Panc1 (cell line): ENCODE data around the gene TBX19. TPM values are rescaled to one million over a fixed set of nuclear protein-coding genes. Genes with fewer than 3 reads are reported as not detected.

Experiments used
- ATAC-seq: fragments of 200-7000 bp; cut with Tn5 transposase; 2 replicates; pipeline ENCODE4 v1.9.1; 2020; ENCODE audit warnings: mild to moderate bottlenecking, moderate library complexity
- BruUV-seq: library from RNA; stranded (reverse); fragments of 400-500 nt; replicated peaks from 2 replicates; lab custom pipeline; 2021; lab: Mats Ljungman, UMichigan
- CTCF ChIA-PET: fragments of 300-600 bp; sonication (Branson Sonifier 250); formaldehyde crosslinking; loops from one replicate; lab custom pipeline; 2022; ENCODE audit warnings: antibody characterized with exemption; lab: Charles Lee
- POLR2A ChIA-PET: fragments of 300-600 bp; sonication (Branson Sonifier 250); formaldehyde crosslinking; loops from one replicate; lab custom pipeline; 2022; ENCODE audit warnings: antibody characterized with exemption; lab: Charles Lee
- DNase-seq: peaks from one replicate; pipeline ENCODE4 v3.0.0-alpha.2; 2010; ENCODE audit warnings: low read depth, low spot score
- H3K27ac ChIP-seq: 2 replicates; pipeline ENCODE4 v1.5.1; 2011; ENCODE audit warnings: mild to moderate bottlenecking, low read length, inconsistent platforms
- H3K27me3 ChIP-seq: fragments of 200-500 bp; sonication (Bioruptor generic); 2 replicates; pipeline ENCODE4 v1.6.0; 2014; ENCODE audit warnings: low read length, inconsistent platforms; ENCODE audit not compliant: control insufficient read depth, insufficient read depth
- H3K36me3 ChIP-seq: fragments of 200-500 bp; sonication (Bioruptor generic); 2 replicates; pipeline ENCODE4 v1.5.1; 2014; ENCODE audit warnings: inconsistent platforms, mild to moderate bottlenecking, low read length, moderate library complexity; ENCODE audit not compliant: control insufficient read depth, insufficient read depth
- H3K4me1 ChIP-seq: 2 replicates; pipeline ENCODE4 v1.5.1; 2011; ENCODE audit warnings: inconsistent platforms, mild to moderate bottlenecking, low read length, moderate library complexity; ENCODE audit not compliant: control insufficient read depth, insufficient read depth
- H3K4me3 ChIP-seq, 2 experiments: 2 replicates each; pipeline ENCODE4 v1.5.1; 2011 to 2012; ENCODE audit warnings: low read depth in 2 of 2, low read length in 2 of 2, mild to moderate bottlenecking in 2 of 2, inconsistent platforms in 1 of 2, moderate library complexity in 1 of 2
- H3K9me3 ChIP-seq: fragments of 200-500 bp; sonication (Bioruptor generic); 2 replicates; pipeline ENCODE4 v1.5.1; 2014; ENCODE audit warnings: low read depth, mild to moderate bottlenecking, inconsistent platforms, low read length, moderate library complexity; ENCODE audit not compliant: control insufficient read depth, insufficient read depth
- CTCF ChIP-seq: fragments of 450-650 bp; IDR thresholded peaks from 2 replicates; pipeline ENCODE4 v1.5.1; 2017; ENCODE audit warnings: mild to moderate bottlenecking
- POLR2AphosphoS5 ChIP-seq: IDR thresholded peaks from 2 replicates; pipeline ENCODE4 v1.6.1; 2012; ENCODE audit warnings: mild to moderate bottlenecking, low read depth, low read length, moderate library complexity
- SIN3A ChIP-seq: IDR thresholded peaks from 2 replicates; pipeline ENCODE4 v1.6.1; 2012; ENCODE audit warnings: low read depth, mild to moderate bottlenecking, low read length, moderate library complexity, borderline replicate concordance; ENCODE audit not compliant: insufficient read depth
- TCF7L2 ChIP-seq: IDR thresholded peaks from 2 replicates; pipeline ENCODE4 v1.6.1; 2011; ENCODE audit warnings: mild to moderate bottlenecking, low read depth, low read length, inconsistent platforms
- in situ Hi-C: cut with HindIII; loops from 2 replicates; pipeline ENCODE4 v1.10.0; 2016; ENCODE audit warnings: low sequenced_read_pairs, low pct_unique_long_range_greater_than_20kb
- intact Hi-C: fragments of 100-400 bp; cut with micrococcal nuclease; formaldehyde crosslinking; loops from one replicate; pipeline ENCODE4 v1.10.0; 2022; ENCODE audit not compliant: unreplicated experiment
- total RNA-seq: library from RNA; stranded (reverse); gene quantifications from one replicate; pipeline ENCODE4 v1.2.1, GENCODE V29; 2021; ENCODE audit not compliant: unreplicated experiment
- TF ChIP-seq, protein P1 (sequence below), 2 experiments: IDR thresholded peaks; 2 replicates each; pipeline ENCODE4 v1.6.1; 2011 to 2012; ENCODE audit warnings: low read depth in 2 of 2, control low read depth in 1 of 2, low read length in 1 of 2, mild to moderate bottlenecking in 1 of 2, moderate library complexity in 1 of 2; ENCODE audit not compliant: insufficient read depth in 1 of 2

The TBX19 gene
- total RNA-seq, 1 experiment from 2014 or later: 2.2 TPM

DNA sequence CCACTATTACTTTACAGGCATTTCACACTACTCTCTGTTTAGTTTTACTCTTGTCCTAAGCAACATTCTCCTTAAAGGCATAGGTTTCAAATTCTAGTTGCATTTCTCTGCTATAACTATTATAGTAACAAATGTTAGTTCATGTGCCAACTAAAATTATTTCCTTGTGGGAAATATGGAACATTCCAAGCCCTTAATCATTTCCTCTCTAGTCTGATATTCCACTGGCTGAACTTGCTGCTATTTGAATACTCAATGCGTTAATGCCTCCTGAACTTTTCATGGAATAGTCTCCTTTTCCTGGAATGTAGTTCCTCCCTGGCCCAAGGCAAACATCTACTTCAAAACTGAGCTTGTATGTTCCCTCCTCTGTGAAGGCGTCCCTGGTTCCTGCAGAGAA, 19.3 kb upstream of the TBX19 start:
- DNase-seq (no peak), ATAC-seq (no peak)
- Histone ChIP-seq H3K4me3 (no peak overlapping the region), H3K27ac (no peak overlapping the region), H3K36me3 (no peaks in the 10 kb centered on the region), H3K4me1 (no peaks in the 10 kb centered on the region), H3K27me3 (no peaks in the 10 kb centered on the region), H3K9me3 (peaks cover under 1% of the 10 kb centered on the region; the same call in 1 of the 2 replicates)
- no TSS peak for BruUV-seq
- in situ Hi-C loops (no loop called here), intact Hi-C loops (no loop called here)
- CTCF ChIA-PET: no interaction called here
- no peak for TF ChIP-seq POLR2AphosphoS5
- TF ChIP-seq, protein P1, sequence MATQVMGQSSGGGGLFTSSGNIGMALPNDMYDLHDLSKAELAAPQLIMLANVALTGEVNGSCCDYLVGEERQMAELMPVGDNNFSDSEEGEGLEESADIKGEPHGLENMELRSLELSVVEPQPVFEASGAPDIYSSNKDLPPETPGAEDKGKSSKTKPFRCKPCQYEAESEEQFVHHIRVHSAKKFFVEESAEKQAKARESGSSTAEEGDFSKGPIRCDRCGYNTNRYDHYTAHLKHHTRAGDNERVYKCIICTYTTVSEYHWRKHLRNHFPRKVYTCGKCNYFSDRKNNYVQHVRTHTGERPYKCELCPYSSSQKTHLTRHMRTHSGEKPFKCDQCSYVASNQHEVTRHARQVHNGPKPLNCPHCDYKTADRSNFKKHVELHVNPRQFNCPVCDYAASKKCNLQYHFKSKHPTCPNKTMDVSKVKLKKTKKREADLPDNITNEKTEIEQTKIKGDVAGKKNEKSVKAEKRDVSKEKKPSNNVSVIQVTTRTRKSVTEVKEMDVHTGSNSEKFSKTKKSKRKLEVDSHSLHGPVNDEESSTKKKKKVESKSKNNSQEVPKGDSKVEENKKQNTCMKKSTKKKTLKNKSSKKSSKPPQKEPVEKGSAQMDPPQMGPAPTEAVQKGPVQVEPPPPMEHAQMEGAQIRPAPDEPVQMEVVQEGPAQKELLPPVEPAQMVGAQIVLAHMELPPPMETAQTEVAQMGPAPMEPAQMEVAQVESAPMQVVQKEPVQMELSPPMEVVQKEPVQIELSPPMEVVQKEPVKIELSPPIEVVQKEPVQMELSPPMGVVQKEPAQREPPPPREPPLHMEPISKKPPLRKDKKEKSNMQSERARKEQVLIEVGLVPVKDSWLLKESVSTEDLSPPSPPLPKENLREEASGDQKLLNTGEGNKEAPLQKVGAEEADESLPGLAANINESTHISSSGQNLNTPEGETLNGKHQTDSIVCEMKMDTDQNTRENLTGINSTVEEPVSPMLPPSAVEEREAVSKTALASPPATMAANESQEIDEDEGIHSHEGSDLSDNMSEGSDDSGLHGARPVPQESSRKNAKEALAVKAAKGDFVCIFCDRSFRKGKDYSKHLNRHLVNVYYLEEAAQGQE (IDR thresholded peaks at IDR 0.05; ENCODE audit: insufficient read depth in 1 of 2, low read depth in 2 of 2, low read length in 1 of 2): no peak
- TF ChIP-seq TCF7L2: no peak
- TF ChIP-seq CTCF: no peak
- TF ChIP-seq SIN3A: no peak
- POLR2A ChIA-PET: no interaction called here

DNA sequence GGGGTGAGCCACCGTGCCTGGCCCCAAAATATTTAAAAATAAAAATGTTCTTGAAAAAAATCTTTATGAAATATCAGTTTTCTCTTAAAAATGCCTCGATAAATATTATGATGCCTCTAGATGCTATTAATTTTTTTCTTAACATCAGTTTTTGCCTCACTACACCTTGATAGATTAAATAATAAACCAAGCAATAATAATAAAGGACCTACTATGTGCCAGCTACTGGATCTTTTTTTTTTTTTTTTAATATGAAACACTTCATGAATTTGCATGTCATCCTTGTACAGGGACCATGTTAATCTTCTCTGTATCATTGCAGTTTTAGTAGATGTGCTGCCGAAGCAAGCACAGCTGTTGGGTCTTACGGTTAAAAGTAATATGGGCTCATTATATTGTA, 17.5 kb upstream of the TBX19 start:
- Histone ChIP-seq H3K27ac (no peak overlapping the region), H3K27me3 (no peaks in the 10 kb centered on the region), H3K36me3 (no peaks in the 10 kb centered on the region), H3K4me1 (no peaks in the 10 kb centered on the region), H3K4me3 (no peak overlapping the region), H3K9me3 (no peaks in the 10 kb centered on the region)
- no peak for DNase-seq
- BruUV-seq: no TSS peak
- intact Hi-C loops: no loop called here
- ATAC-seq: no peak
- POLR2A ChIA-PET: no interaction called here
- TF ChIP-seq CTCF (no peak), POLR2AphosphoS5 (no peak), TCF7L2 (no peak), SIN3A (no peak)
- TF ChIP-seq, protein P1 (IDR thresholded peaks at IDR 0.05; ENCODE audit: insufficient read depth in 1 of 2, low read depth in 2 of 2, low read length in 1 of 2): no peak
- in situ Hi-C loops: no loop called here
- CTCF ChIA-PET: no interaction called here
